HepG2 (cell line): Measurements from ENCODE around the gene CHST6. TPM values are rescaled to one million over a fixed set of nuclear protein-coding genes. Genes with fewer than 3 reads are reported as not detected.
"Not testable (repeated sequence)": the region's sequence is repeated elsewhere in the genome, so short reads cannot be mapped to it uniquely, and the experiment has no call there.

Source experiments
- ATAC-seq: fragments of 200-7000 bp; cut with Tn5 transposase; 3 replicates; pipeline ENCODE4 v1.9.1; 2020; ENCODE audit warnings: mild to moderate bottlenecking, moderate library complexity
- BruUV-seq: library from RNA; stranded (reverse); fragments of 400-500 nt; replicated peaks from 2 replicates; lab custom pipeline; 2021; lab: Mats Ljungman, UMichigan
- CTCF ChIA-PET: fragments of 300-600 bp; formaldehyde crosslinking; extraction: SDS; loops from one replicate; lab custom pipeline; 2021; ENCODE audit warnings: low total read pairs, inconsistent platforms, low intra/inter-chr PET ratio; lab: Yijun Ruan, JAX
- POLR2A ChIA-PET: fragments of 350-600 bp; sonication (Branson Sonifier 250); formaldehyde crosslinking; loops from one replicate; lab custom pipeline; 2020; ENCODE audit warnings: antibody characterized with exemption, inconsistent platforms; lab: Yijun Ruan, JAX
- DNase-seq: peaks from one replicate; pipeline ENCODE4 v3.0.0-alpha.2; 2015; ENCODE audit warnings: low spot score
- FAIRE-seq: peaks from 3 replicates; lab custom pipeline; 2011; peaks lifted over from hg19 to GRCh38; lab: Jason Lieb, UNC
- H2AFZ ChIP-seq: one replicate; pipeline ENCODE4 v1.6.1; 2011; ENCODE audit warnings: low read length, inconsistent platforms
- H3K27ac ChIP-seq: fragments of 300-600 bp; 3 replicates; pipeline ENCODE4 v1.8.0; 2011; ENCODE audit warnings: mixed run types, mild to moderate bottlenecking, mixed read lengths, low read length, inconsistent platforms; ENCODE audit not compliant: insufficient read depth; ENCODE audit errors: extremely low read length
- H3K27me3 ChIP-seq, 2 experiments: fragments of 200-600 bp in 1 of 2; 2 replicates in 1 of 2; 3 replicates in 1 of 2; pipeline versions ENCODE4 v1.6.0 to v1.8.0; 2011; ENCODE audit warnings: low read length in 2 of 2, mild to moderate bottlenecking in 2 of 2, moderate library complexity in 2 of 2, inconsistent platforms in 1 of 2; ENCODE audit not compliant: insufficient read depth in 2 of 2, control insufficient read depth in 1 of 2
- H3K36me3 ChIP-seq, 2 experiments: fragments of 200-600 bp in 1 of 2; replicated peaks in 1 of 2; 2 replicates in 1 of 2; 3 replicates in 1 of 2; pipeline versions ENCODE4 v1.5.1 to v1.8.0; 2011; ENCODE audit warnings: low read length in 2 of 2, inconsistent platforms in 1 of 2; ENCODE audit not compliant: insufficient read depth in 2 of 2, control insufficient read depth in 1 of 2
- H3K4me1 ChIP-seq: 2 replicates; pipeline ENCODE4 v1.5.1; 2012; ENCODE audit warnings: low read length, inconsistent platforms; ENCODE audit not compliant: insufficient read depth
- H3K4me2 ChIP-seq: 2 replicates; pipeline ENCODE4 v1.6.0; 2011; ENCODE audit warnings: low read depth, low read length, inconsistent platforms
- H3K4me3 ChIP-seq, 3 experiments: fragments of 200-600 bp in 1 of 3; sonication (generic), shearing (Covaris generic) in 1 of 3; replicated peaks in 1 of 3; 2 replicates each; pipeline ENCODE4 v1.5.1; 2011 to 2016; ENCODE audit warnings: low read length in 3 of 3, inconsistent platforms in 2 of 3, low read depth in 2 of 3, mild to moderate bottlenecking in 2 of 3, control low read depth in 1 of 3, mixed read lengths in 1 of 3; ENCODE audit not compliant: insufficient read depth in 1 of 3
- H3K79me2 ChIP-seq: one replicate; pipeline ENCODE4 v1.6.1; 2011; ENCODE audit warnings: low read length, inconsistent platforms; ENCODE audit not compliant: insufficient read depth
- H3K9ac ChIP-seq: 2 replicates; pipeline ENCODE4 v1.6.0; 2011; ENCODE audit warnings: mild to moderate bottlenecking, low read depth, low read length, inconsistent platforms; ENCODE audit not compliant: insufficient read depth
- H3K9me3 ChIP-seq: 2 replicates; pipeline ENCODE4 v1.5.1; 2012; ENCODE audit warnings: mild to moderate bottlenecking, low read length
- H4K20me1 ChIP-seq: 2 replicates; pipeline ENCODE4 v1.6.0; 2011; ENCODE audit warnings: inconsistent platforms, mild to moderate bottlenecking, low read length, moderate library complexity; ENCODE audit not compliant: insufficient read depth
- AKAP8 ChIP-seq: sonication (generic); formaldehyde crosslinking; IDR thresholded peaks from 2 replicates; pipeline ENCODE4 v1.5.1; 2020; ENCODE audit warnings: mild to moderate bottlenecking, missing genetic modification reagents
- BCL6 ChIP-seq: IDR thresholded peaks from 2 replicates; pipeline ENCODE4 v1.6.1; 2016; ENCODE audit warnings: missing genetic modification reagents, missing compliant biosample characterization
- GPN1 ChIP-seq: sonication (generic); formaldehyde crosslinking; IDR thresholded peaks from 2 replicates; pipeline ENCODE4 v1.5.1; 2020; ENCODE audit warnings: missing genetic modification reagents, borderline replicate concordance
- HOXA5 ChIP-seq: sonication (generic); formaldehyde crosslinking; IDR thresholded peaks from 2 replicates; pipeline ENCODE4 v1.4.0; 2020; ENCODE audit warnings: missing genetic modification reagents
- ISL2 ChIP-seq: sonication (generic); formaldehyde crosslinking; IDR thresholded peaks from 2 replicates; pipeline ENCODE4 v1.5.0; 2020; ENCODE audit warnings: missing genetic modification reagents
- MTF2 ChIP-seq: sonication (generic); formaldehyde crosslinking; IDR thresholded peaks from 2 replicates; pipeline ENCODE4 v1.5.0; 2020; ENCODE audit warnings: missing genetic modification reagents, borderline replicate concordance
- NAIF1 ChIP-seq: sonication (generic); formaldehyde crosslinking; IDR thresholded peaks from 2 replicates; pipeline ENCODE4 v1.5.0; 2020; ENCODE audit warnings: mild to moderate bottlenecking, missing genetic modification reagents, borderline replicate concordance
- NCOA1 ChIP-seq: sonication (generic); formaldehyde crosslinking; IDR thresholded peaks from 2 replicates; pipeline ENCODE4 v1.9.0; 2021; ENCODE audit warnings: missing genetic modification reagents
- ZBTB3 ChIP-seq: sonication (generic); formaldehyde crosslinking; IDR thresholded peaks from 2 replicates; pipeline ENCODE4 v1.4.0; 2020; ENCODE audit warnings: low read depth, mild to moderate bottlenecking, moderate library complexity, missing genetic modification reagents, borderline replicate concordance
- ZNF768 ChIP-seq: sonication (generic); formaldehyde crosslinking; IDR thresholded peaks from 2 replicates; pipeline ENCODE4 v1.4.0; 2020; ENCODE audit warnings: missing genetic modification reagents
- ZNF800 ChIP-seq: sonication (generic); formaldehyde crosslinking; IDR thresholded peaks from 2 replicates; pipeline ENCODE4 v1.4.0; 2020; ENCODE audit warnings: missing genetic modification reagents
- WGBS: methylation state at CpG from one replicate; pipeline ENCODE4 v1.1.6; 2017; ENCODE audit warnings: low lambda C conversion rate; 5-methylcytosine and 5-hydroxymethylcytosine counted together
- in situ Hi-C: cut with HindIII; loops from 2 replicates; pipeline ENCODE4 v1.10.0; 2017; ENCODE audit warnings: low pct_unique_long_range_greater_than_20kb; ENCODE audit not compliant: extremely low pct_ligation_motif_present
- intact Hi-C: fragments of 100-400 bp; cut with micrococcal nuclease; formaldehyde crosslinking; loops from one replicate; pipeline ENCODE4 v1.10.0; 2022; ENCODE audit not compliant: unreplicated experiment
- polyA plus RNA-seq, 8 experiments: library from polyadenylated mRNA; depleted of rRNA in 3 of 8; stranded (reverse) in 7 of 8; unstranded in 1 of 8; fragments of >200 nt; fragmentation: Illumina TruSeq in 4 of 8; extraction: Trizol in 4 of 8; gene quantifications; 2 replicates each; pipeline versions ENCODE4 v1.2.1 to v1.2.3, GENCODE V29; 2011 to 2016; ENCODE audit warnings: low read depth in 4 of 8, missing spikeins in 1 of 8, mixed read lengths in 1 of 8; ENCODE audit not compliant: insufficient read depth in 1 of 8
- total RNA-seq, 5 experiments: library from RNA; depleted of rRNA; stranded (reverse); fragments of >200 nt; fragmentation: Illumina TruSeq; extraction: Trizol; gene quantifications; 2 replicates each; pipeline ENCODE4 v1.2.3, GENCODE V29; 2016; ENCODE audit warnings: low read depth in 1 of 5
- TF ChIP-seq, protein P1 (sequence below): sonication (generic); formaldehyde crosslinking; IDR thresholded peaks from 2 replicates; pipeline ENCODE4 v1.5.0; 2020; ENCODE audit warnings: missing genetic modification reagents
- TF ChIP-seq, protein P2 (sequence below): sonication (generic); formaldehyde crosslinking; conservative IDR thresholded peaks from 2 replicates; pipeline ENCODE4 v1.8.1; 2023; ENCODE audit warnings: missing genetic modification reagents
- TF ChIP-seq, protein P3 (sequence below): sonication (generic); formaldehyde crosslinking; IDR thresholded peaks from 2 replicates; pipeline ENCODE4 v1.4.0; 2020; ENCODE audit warnings: missing genetic modification reagents

Gene CHST6
- total and polyA plus RNA-seq, 2 of the 13 experiments (the other 11 are each of a cell fraction or from before 2014, with no cell fraction given), result 0.18 to 0.91 TPM

DNA sequence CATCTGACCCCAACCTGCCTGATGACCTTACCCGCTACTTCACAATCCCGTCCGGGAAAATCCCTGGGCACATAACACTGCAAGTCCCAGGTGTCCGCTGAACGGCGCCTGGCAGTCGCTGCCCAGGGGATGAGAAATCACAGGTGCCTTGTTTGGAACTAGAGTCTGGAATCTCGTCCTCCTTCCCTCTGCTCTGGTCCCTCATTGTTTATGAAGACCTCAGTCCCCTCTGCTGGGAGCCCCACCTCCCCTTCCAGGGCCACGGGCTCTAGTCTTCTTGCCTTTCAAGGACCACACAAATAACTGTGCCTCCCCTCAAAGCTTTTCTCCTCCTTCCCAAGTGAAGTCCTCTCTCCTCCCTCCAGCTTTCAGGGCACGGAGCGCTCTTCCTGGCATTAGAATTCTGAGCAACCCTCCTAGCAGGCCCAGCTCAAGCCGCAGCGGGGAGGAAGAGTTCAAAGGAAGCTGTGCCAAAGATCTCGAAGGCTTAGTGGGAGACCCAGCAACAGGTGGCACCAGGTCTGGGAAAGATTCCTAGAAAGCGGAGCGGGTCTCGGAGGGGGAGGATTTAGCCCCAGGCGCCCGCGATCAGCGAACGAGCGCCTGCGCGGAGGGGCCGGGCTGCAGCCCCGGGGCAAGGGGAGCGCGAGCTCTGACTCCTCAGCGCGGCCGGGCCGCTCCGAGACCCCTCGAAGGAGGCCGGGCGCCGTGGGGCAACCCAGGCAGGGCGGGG, 31.7 kb downstream of the CHST6 start:
- H2AFZ ChIP-seq, in situ Hi-C loops, H3K27me3 ChIP-seq, H3K9me3 ChIP-seq, H3K36me3 ChIP-seq: not testable (repeated sequence)
- H3K4me2 ChIP-seq, result peak overlapping the region; percentile 74
- BruUV-seq, result TSS peak; percentile 62
- DNase-seq (peak; percentile 55), FAIRE-seq (peak; percentile 97), ATAC-seq (peak; percentile 63)
- H4K20me1 ChIP-seq, result peaks cover 20% of the 10 kb centered on the region
- peaks cover 66% of the 10 kb centered on the region for H3K4me1 ChIP-seq
- peak overlapping the region; percentile 86 to 91 (median 91) for H3K4me3 ChIP-seq
- peak overlapping the region; percentile 80 for H3K27ac ChIP-seq
- intact Hi-C loops, result loop anchor here (1.0 to 5.0 kb wide), 4 partner anchors 29 to 761 kb away; partner anchors contain the start of gene MLKL
- WGBS, result under 1% methylated on average over 33 of the region's 39 CpGs
- H3K79me2 ChIP-seq, result peaks cover 50% of the 10 kb centered on the region
- peak overlapping the region; percentile 92 for H3K9ac ChIP-seq
- ChIA-PET CTCF (interaction anchor here (0.9 to 2.3 kb wide), 5 partner anchors 10 to 265 kb away, joined by 3 to 32 read pairs (median 14); partner anchors contain the start of gene CFDP1), POLR2A (interaction anchor here (0.8 to 1.5 kb wide), 4 partner anchors 30 to 218 kb away, joined by 3 to 12 read pairs (median 5); partner anchors contain the start of gene CFDP1)
- 0 out of 2 replicates have a peak, but pooled peaks have one; percentile 70 for TF ChIP-seq MTF2 (CRISPR knock-in tag)
- 0 out of 2 replicates have a peak, but pooled peaks have one; percentile 18 for TF ChIP-seq ISL2 (CRISPR knock-in tag)
- 0 out of 2 replicates have a peak, but pooled peaks have one; percentile 11 for TF ChIP-seq ZNF800 (CRISPR knock-in tag)
- peak; percentile 99 for TF ChIP-seq BCL6
- 0 out of 2 replicates have a peak, but pooled peaks have one; percentile 5 for TF ChIP-seq ZBTB3 (CRISPR knock-in tag)
- peak; percentile 57; the same call in 1 of the 2 replicates for TF ChIP-seq NAIF1 (CRISPR knock-in tag)
- TF ChIP-seq ZNF768 (CRISPR knock-in tag), result peak; percentile 45; the same call in 1 of the 2 replicates
- 0 out of 2 replicates have a peak, but pooled peaks have one; percentile 15 for TF ChIP-seq HOXA5 (CRISPR knock-in tag)
- TF ChIP-seq AKAP8 (CRISPR knock-in tag), result peak; percentile 16; the same call in 1 of the 2 replicates
- peak; percentile 37; the same call in 1 of the 2 replicates for TF ChIP-seq NCOA1
- TF ChIP-seq, protein P1, sequence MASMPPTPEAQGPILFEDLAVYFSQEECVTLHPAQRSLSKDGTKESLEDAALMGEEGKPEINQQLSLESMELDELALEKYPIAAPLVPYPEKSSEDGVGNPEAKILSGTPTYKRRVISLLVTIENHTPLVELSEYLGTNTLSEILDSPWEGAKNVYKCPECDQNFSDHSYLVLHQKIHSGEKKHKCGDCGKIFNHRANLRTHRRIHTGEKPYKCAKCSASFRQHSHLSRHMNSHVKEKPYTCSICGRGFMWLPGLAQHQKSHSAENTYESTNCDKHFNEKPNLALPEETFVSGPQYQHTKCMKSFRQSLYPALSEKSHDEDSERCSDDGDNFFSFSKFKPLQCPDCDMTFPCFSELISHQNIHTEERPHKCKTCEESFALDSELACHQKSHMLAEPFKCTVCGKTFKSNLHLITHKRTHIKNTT (CRISPR knock-in tag), result 0 out of 2 replicates have a peak, but pooled peaks have one; percentile 8
- TF ChIP-seq, protein P2, sequence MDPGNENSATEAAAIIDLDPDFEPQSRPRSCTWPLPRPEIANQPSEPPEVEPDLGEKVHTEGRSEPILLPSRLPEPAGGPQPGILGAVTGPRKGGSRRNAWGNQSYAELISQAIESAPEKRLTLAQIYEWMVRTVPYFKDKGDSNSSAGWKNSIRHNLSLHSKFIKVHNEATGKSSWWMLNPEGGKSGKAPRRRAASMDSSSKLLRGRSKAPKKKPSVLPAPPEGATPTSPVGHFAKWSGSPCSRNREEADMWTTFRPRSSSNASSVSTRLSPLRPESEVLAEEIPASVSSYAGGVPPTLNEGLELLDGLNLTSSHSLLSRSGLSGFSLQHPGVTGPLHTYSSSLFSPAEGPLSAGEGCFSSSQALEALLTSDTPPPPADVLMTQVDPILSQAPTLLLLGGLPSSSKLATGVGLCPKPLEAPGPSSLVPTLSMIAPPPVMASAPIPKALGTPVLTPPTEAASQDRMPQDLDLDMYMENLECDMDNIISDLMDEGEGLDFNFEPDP (CRISPR knock-in tag), result peak; percentile 98; the same call in 1 of the 2 replicates
- TF ChIP-seq, protein P3, sequence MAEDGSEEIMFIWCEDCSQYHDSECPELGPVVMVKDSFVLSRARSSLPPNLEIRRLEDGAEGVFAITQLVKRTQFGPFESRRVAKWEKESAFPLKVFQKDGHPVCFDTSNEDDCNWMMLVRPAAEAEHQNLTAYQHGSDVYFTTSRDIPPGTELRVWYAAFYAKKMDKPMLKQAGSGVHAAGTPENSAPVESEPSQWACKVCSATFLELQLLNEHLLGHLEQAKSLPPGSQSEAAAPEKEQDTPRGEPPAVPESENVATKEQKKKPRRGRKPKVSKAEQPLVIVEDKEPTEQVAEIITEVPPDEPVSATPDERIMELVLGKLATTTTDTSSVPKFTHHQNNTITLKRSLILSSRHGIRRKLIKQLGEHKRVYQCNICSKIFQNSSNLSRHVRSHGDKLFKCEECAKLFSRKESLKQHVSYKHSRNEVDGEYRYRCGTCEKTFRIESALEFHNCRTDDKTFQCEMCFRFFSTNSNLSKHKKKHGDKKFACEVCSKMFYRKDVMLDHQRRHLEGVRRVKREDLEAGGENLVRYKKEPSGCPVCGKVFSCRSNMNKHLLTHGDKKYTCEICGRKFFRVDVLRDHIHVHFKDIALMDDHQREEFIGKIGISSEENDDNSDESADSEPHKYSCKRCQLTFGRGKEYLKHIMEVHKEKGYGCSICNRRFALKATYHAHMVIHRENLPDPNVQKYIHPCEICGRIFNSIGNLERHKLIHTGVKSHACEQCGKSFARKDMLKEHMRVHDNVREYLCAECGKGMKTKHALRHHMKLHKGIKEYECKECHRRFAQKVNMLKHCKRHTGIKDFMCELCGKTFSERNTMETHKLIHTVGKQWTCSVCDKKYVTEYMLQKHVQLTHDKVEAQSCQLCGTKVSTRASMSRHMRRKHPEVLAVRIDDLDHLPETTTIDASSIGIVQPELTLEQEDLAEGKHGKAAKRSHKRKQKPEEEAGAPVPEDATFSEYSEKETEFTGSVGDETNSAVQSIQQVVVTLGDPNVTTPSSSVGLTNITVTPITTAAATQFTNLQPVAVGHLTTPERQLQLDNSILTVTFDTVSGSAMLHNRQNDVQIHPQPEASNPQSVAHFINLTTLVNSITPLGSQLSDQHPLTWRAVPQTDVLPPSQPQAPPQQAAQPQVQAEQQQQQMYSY (CRISPR knock-in tag), result 0 out of 2 replicates have a peak, but pooled peaks have one; percentile 24
- 0 out of 2 replicates have a peak, but pooled peaks have one; percentile 56 for TF ChIP-seq GPN1 (CRISPR knock-in tag)
